Duodenal mucosa (tissue), 2 donors: ENCODE measurements around the gene FASTKD2.

Experiments used
- H3K27ac ChIP-seq: one replicate; pipeline ENCODE4 v1.7.0; 2013; ENCODE audit warnings: low read depth, low read length
- H3K27me3 ChIP-seq, 2 donors: one replicate each; pipeline ENCODE4 v1.7.0; 2013; ENCODE audit warnings: low read length in 2 of 2, control low read depth in 1 of 2; ENCODE audit not compliant: insufficient read depth in 2 of 2, control insufficient read depth in 1 of 2
- H3K36me3 ChIP-seq, 2 donors: one replicate each; pipeline ENCODE4 v1.7.0; 2013; ENCODE audit warnings: low read length in 2 of 2, control low read depth in 1 of 2; ENCODE audit not compliant: insufficient read depth in 2 of 2, control insufficient read depth in 1 of 2
- H3K4me1 ChIP-seq, 2 donors: one replicate each; pipeline ENCODE4 v1.7.0; 2013; ENCODE audit warnings: low read length in 2 of 2, control low read depth in 1 of 2; ENCODE audit not compliant: insufficient read depth in 2 of 2, control insufficient read depth in 1 of 2
- H3K4me3 ChIP-seq, 2 donors: one replicate each; pipeline ENCODE4 v1.7.0; 2013; ENCODE audit warnings: low read length in 2 of 2, low read depth in 1 of 2
- H3K9ac ChIP-seq, 2 donors: one replicate each; pipeline ENCODE4 v1.7.0; 2013; ENCODE audit warnings: low read length in 2 of 2, low read depth in 1 of 2
- H3K9me3 ChIP-seq, 2 donors: one replicate each; pipeline ENCODE4 v1.7.0; 2013; ENCODE audit warnings: low read length in 2 of 2, control low read depth in 1 of 2; ENCODE audit not compliant: control insufficient read depth in 1 of 2

FASTKD2 gene

DNA sequence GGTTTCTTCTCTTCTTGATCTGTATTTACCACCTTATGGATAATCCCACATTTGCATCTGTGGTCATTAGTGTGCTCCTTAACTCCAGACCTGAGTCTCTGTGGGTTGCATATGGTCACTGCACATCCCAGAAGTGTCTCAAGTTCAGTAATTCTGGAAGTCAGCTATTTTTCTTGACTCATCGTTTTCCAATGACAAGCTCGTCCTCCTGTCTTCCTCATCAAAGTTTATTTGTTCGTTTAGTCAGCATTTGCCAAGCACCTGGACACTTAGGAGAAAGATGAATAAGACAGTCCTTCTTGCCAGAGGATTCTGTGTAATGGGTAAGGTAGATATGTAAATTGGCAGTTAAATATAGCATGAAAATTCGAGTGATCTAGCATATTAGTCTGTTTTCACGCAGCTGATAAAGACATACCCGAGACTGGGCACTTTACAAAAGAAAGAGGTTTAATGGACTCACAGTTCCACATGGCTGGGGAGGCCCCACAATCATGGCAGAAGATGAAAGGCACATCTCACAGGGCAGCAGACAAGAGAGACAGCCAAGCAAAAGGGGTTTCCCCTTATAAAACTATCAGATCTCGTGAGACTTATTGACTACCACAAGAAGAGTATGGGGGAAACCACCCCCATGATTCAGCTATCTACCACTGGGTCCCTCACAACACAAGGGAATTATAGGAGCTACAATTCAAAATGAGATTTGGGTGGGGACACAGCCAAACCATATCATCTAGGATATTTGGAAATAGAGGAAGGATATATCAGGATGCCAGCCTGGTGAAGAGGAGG is 19.4 kb downstream of the FASTKD2 start:
- peaks cover 47 to 79% of the 10 kb centered on the region in 2 donors for H3K36me3 ChIP-seq
- H3K27ac ChIP-seq: no peak overlapping the region
- H3K4me1 ChIP-seq: no peaks in the 10 kb centered on the region

DNA sequence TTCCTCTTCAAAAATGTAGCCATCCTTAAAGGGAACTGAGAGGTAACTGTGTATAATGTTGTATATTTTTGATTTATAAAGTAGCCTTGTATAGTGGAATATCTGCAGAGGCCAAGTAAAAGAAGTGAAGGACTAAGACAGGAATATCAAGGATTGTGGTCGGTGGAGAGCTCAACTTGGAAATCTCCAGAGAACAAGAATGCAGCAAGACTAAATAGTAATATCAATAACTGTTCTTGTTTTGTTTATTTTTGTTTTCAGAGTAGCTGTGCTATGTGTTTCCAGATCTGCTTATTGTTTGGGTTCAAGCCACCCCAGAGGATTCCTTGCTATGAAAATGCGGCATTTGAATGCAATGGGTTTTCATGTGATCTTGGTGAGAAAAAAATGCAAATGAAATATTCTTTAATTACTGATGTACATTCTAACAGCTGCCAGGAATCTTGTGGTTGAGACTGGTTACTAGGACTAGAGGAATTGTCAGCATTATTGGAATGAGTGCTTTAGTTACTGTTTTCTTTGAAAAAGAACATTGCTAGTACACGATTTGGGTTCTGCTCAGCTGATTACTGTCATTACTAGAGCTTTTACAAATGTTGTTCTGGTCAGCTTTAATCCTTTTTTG is 25.0 kb downstream of the FASTKD2 start:
- H3K9ac ChIP-seq: no peak overlapping the region
- no peaks in the 10 kb centered on the region for H3K4me1 ChIP-seq
- H3K36me3 ChIP-seq: peaks cover 29 to 78% of the 10 kb centered on the region in 2 donors
- H3K27me3 ChIP-seq: no peaks in the 10 kb centered on the region
- no peaks in the 10 kb centered on the region for H3K9me3 ChIP-seq
- H3K27ac ChIP-seq: no peak overlapping the region
- H3K4me3 ChIP-seq: no peak overlapping the region

More for the DNA sequence above, 19.4 kb downstream of the FASTKD2 start:
- Histone ChIP-seq H3K9ac (no peak overlapping the region), H3K9me3 (peaks cover 0 to 7% of the 10 kb centered on the region in 2 donors), H3K4me3 (no peak overlapping the region), H3K27me3 (no peaks in the 10 kb centered on the region)

DNA sequence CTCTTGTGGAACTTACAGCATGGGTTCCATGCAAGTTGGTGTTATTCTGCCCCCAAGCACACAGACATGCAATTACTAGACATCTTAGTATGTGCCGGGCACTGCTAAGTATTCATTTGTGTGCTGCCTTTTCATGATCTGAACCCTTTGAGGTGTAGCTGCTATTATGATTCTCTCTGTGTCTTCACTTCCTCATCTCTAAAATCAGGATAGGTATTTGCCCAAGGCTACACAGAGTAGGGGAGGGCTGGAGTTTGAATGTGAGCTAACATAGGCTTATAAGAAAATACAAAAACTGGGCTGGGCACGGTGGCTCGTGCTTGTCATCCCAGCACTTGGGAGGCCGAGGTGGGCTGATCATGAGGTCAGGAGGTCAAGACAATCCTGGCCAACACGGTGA is 27.2 kb downstream of the FASTKD2 start:
- Histone ChIP-seq H3K4me3 (no peak overlapping the region), H3K27me3 (no peaks in the 10 kb centered on the region), H3K9ac (no peak overlapping the region), H3K27ac (no peak overlapping the region), H3K9me3 (no peaks in the 10 kb centered on the region), H3K36me3 (peaks cover 23 to 64% of the 10 kb centered on the region in 2 donors), H3K4me1 (no peaks in the 10 kb centered on the region)

DNA sequence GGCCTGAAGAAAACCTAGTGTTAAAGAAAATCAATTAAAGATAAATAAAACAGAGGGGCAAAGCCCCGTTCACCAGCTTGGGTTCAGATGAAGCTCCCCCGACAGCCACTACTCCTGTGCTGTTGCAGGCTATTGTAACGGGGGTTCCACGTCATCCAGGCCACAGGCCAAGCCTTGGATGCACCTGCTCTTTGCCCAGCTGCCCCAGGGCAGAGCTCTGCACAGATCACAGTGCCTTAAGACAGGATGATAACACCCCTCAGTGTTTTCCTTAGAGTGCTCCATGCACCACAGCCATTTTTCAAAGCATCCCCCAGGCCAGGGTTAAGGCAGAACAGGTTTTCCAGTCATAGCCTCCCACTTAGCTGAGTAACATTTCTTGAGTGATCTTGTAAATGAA is 32.0 kb downstream of the FASTKD2 start:
- Histone ChIP-seq H3K36me3 (peaks cover 9 to 17% of the 10 kb centered on the region in 2 donors), H3K4me3 (no peak overlapping the region), H3K4me1 (peaks cover 0 to 8% of the 10 kb centered on the region in 2 donors), H3K27ac (no peak overlapping the region), H3K27me3 (no peaks in the 10 kb centered on the region), H3K9ac (no peak overlapping the region), H3K9me3 (no peaks in the 10 kb centered on the region)

DNA sequence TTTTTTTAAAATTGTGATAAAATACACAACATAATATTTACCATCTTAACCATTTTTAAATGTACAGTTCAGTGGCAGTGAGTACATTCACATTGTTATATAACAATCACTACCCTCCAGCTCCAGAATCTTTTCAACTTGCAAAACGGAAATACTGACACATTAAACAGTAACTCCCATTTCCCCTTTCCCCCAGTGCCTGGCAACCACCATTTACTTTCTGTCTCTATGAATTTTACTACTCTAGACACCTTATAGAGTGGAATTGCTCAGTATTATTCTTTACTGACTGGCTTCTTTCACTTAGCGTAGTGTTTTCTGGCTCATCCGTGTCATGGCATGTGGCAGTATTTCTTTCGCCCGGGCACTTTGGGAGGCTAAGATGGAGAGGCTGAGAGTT is 32.6 kb downstream of the FASTKD2 start:
- Histone ChIP-seq H3K27me3 (no peaks in the 10 kb centered on the region), H3K9me3 (no peaks in the 10 kb centered on the region), H3K9ac (no peak overlapping the region), H3K36me3 (peaks cover 9 to 11% of the 10 kb centered on the region in 2 donors), H3K27ac (no peak overlapping the region), H3K4me3 (no peak overlapping the region), H3K4me1 (peaks cover 0 to 8% of the 10 kb centered on the region in 2 donors)

DNA sequence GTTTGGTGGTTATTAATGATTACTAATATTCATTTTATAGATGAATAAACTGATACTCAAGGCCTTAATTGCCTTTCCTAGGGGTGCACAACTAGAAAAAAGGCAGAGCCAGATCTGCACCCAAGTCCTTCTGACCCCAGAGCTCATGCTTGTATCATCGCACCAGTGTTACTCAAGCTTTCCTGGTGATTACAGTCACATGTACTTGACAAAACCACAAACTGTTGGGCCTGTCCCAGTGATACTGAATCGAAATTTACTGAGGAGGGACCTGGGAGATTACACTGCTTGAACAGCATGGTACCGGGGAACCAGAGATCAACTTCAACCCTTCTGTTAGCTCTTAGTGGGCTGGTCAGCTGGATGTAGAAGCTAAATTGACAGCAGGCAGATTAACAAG is 33.7 kb downstream of the FASTKD2 start:
- Histone ChIP-seq H3K4me1 (peaks cover 0 to 8% of the 10 kb centered on the region in 2 donors), H3K4me3 (no peak overlapping the region), H3K27me3 (no peaks in the 10 kb centered on the region), H3K9ac (no peak overlapping the region), H3K9me3 (no peaks in the 10 kb centered on the region), H3K36me3 (peaks cover 3 to 11% of the 10 kb centered on the region in 2 donors), H3K27ac (no peak overlapping the region)

DNA sequence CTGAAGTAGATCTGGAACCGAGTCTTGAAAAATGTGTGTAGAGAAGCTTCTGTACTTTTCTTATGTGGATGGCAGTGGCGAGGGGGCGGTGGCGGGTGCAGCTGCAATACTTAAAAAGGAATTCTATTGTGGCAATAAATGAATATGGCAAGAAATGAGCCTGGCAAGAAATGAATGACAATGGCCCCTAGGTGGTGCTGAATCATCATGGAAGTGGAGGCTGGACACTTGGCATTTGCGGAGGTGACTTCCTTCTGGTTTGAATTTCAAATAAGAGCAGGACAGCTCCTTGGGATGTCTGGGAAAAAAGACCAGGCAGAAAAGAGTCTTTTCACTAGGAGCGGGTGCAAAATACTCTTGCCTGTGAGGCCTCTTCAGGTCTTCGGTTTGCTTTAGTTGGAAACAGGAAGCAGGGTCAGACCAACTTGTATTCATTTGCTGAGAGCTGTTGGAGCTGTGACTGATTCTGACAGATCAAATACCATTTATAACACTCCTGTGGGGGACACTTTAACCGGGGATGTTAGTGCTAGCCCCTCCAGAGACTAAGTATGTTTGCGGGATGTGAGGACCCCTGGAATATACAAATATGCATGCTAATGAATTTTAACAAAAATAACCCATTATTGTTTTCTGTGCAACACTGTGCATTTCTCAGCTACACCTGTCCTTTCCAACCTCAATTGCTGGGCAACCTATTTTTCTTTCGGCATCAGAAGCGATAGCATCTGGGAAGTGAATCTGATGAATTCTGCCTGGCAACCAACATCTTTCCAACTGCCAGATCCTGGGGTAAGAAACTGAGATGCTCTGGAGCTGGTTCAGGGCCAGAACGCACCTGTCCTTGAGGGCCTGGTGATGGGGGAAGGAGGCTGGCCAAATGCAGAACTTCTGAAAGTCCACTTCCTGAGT is 35.4 kb downstream of the FASTKD2 start:
- H3K4me3 ChIP-seq: peak overlapping the region in 1 of 2 donors; percentile 13
- H3K27me3 ChIP-seq: no peaks in the 10 kb centered on the region

DNA sequence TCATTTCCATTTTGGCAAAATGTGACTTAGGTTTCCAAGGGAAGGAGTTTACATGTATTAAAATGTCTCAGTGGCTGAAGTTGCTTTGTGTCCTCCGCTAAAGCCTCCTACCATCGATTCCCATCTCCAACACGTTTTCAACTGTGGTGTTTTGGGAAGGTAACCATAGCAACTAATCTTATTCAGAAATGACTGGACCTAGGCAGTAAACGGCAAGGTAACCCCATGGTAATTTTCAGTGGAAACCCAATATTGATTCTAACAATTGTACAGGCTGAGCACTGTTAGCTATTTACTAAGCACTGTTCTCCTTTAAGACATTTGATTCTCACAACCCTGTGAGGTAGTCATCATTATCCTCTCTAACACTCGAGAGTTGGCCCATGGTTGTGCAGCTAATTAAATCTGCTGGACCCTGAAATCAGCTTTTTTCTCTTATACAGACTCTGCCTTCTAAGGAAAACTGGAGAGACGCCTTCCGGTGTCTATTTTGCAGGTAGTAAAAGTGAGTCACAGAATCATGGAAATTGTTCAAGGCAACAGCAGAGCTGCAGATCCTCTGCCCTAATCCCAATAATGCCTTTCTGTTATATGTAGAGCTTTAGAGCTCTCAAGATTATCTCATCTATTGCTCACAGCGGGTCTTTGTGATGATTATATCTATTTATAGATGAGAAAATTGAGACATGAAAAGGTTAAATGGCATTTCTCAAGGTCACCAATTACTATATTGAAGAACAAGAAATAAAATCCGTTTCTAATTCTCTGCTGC is 36.2 kb downstream of the FASTKD2 start:
- Histone ChIP-seq H3K4me1 (peaks cover 0 to 8% of the 10 kb centered on the region in 2 donors), H3K27ac (no peak overlapping the region), H3K27me3 (no peaks in the 10 kb centered on the region), H3K36me3 (peaks cover 0 to 1% of the 10 kb centered on the region in 2 donors), H3K4me3 (no peak overlapping the region), H3K9ac (no peak overlapping the region), H3K9me3 (no peaks in the 10 kb centered on the region)

More for the DNA sequence above, 35.4 kb downstream of the FASTKD2 start:
- Histone ChIP-seq H3K27ac (no peak overlapping the region), H3K4me1 (peaks cover 0 to 8% of the 10 kb centered on the region in 2 donors), H3K9ac (peak overlapping the region in 1 of 2 donors; percentile 33), H3K9me3 (no peaks in the 10 kb centered on the region), H3K36me3 (peaks cover under 1 to 3% of the 10 kb centered on the region in 2 donors)

DNA sequence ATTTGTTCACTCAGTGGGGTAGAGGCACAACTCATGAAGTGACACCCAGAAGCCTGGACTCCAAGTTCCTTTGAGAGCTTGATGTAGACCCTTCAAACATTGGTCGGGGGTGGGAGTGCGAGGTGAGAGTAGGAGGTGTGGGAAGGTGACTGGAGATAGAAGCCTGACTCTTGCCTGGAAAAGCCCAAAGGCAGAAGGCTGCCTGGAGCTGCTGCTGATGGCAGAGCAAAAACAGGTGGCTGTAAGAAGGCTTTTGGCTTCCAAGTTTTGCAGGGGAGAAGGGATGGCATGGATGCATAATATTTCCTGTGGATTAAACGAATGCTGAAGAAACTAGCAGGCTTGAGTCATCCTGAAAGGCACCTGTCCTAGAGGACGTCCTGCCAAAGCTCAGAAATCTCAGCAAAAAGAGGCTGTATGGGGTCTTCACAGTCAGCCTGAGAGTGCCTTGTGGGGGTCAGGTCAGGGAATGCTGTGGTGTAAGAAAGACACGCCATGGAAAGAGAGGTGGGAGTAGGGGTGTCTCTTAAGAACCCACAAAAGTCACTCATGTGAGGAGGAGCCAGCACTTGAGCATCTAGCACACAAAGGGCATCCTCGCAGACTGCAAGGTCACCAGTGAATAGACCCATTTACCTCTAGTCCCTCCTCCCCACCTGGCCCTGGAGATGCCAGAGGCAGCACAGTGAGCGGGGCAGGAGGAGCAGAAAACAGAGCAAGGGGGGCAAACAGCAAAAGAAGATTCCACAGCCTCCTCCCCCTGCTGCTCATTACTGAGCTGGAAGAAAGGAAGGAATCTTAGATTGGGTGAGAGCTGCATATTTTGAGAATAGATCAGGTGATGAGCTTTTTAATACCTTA is 37.5 kb downstream of the FASTKD2 start:
- Histone ChIP-seq H3K36me3 (no peaks in the 10 kb centered on the region), H3K9me3 (no peaks in the 10 kb centered on the region), H3K9ac (no peak overlapping the region), H3K27ac (no peak overlapping the region), H3K4me3 (no peak overlapping the region), H3K27me3 (no peaks in the 10 kb centered on the region), H3K4me1 (peaks cover 0 to 8% of the 10 kb centered on the region in 2 donors)
